Endodermal cell (in vitro differentiated cells): Measurements from ENCODE around the gene DCLK1. TPM values are rescaled to one million over a fixed set of nuclear protein-coding genes. Genes with fewer than 3 reads are reported as not detected.

Experiments
- DNase-seq: peaks from one replicate; pipeline ENCODE4 v3.0.0-alpha.2; 2017
- H3K27ac ChIP-seq: 2 replicates; pipeline ENCODE4 v1.5.1; 2013; ENCODE audit warnings: mild to moderate bottlenecking, low read depth, low read length, moderate library complexity
- H3K27me3 ChIP-seq: 2 replicates; pipeline ENCODE4 v1.6.1; 2013; ENCODE audit warnings: mild to moderate bottlenecking, low read length, moderate library complexity; ENCODE audit not compliant: insufficient read depth, control insufficient read depth, poor library complexity, severe bottlenecking
- H3K36me3 ChIP-seq: 2 replicates; pipeline ENCODE4 v1.7.0; 2013; ENCODE audit warnings: mild to moderate bottlenecking, low read length, moderate library complexity; ENCODE audit not compliant: control insufficient read depth, insufficient read depth
- H3K4me1 ChIP-seq: one replicate; pipeline ENCODE4 v1.7.0; 2013; ENCODE audit warnings: low read length; ENCODE audit not compliant: control insufficient read depth, insufficient read depth
- H3K4me3 ChIP-seq: 2 replicates; pipeline ENCODE4 v1.5.1; 2013; ENCODE audit warnings: mild to moderate bottlenecking, low read length, moderate library complexity
- H3K9ac ChIP-seq: 2 replicates; pipeline ENCODE4 v1.6.1; 2013; ENCODE audit warnings: mild to moderate bottlenecking, low read length, moderate library complexity; ENCODE audit not compliant: poor library complexity, severe bottlenecking; ENCODE audit errors: extremely low read depth
- H3K9me3 ChIP-seq: 2 replicates; pipeline ENCODE4 v1.6.1; 2013; ENCODE audit warnings: mild to moderate bottlenecking, low read length, moderate library complexity; ENCODE audit not compliant: control insufficient read depth
- H3K27ac Mint-ChIP-seq: 2 replicates; pipeline ENCODE4 v1.8.0; 2020; ENCODE audit warnings: mixed read lengths
- H3K27me3 Mint-ChIP-seq: 2 replicates; pipeline ENCODE4 v1.8.0; 2021; ENCODE audit warnings: mild to moderate bottlenecking, mixed read lengths; ENCODE audit not compliant: insufficient read depth
- H3K36me3 Mint-ChIP-seq: 2 replicates; pipeline ENCODE4 v1.8.0; 2020; ENCODE audit warnings: low read depth, mixed read lengths
- H3K4me1 Mint-ChIP-seq: 2 replicates; pipeline ENCODE4 v1.8.0; 2020; ENCODE audit warnings: mixed read lengths
- H3K4me3 Mint-ChIP-seq: 2 replicates; pipeline ENCODE4 v1.8.0; 2020; ENCODE audit warnings: mild to moderate bottlenecking, moderate library complexity, mixed read lengths
- H3K9me3 Mint-ChIP-seq: 2 replicates; pipeline ENCODE4 v1.8.0; 2020; ENCODE audit warnings: mild to moderate bottlenecking, mixed read lengths
- WGBS, 2 experiments: methylation state at CpG; one replicate each; pipeline versions ENCODE4 v1.1.5 to v1.1.7; 2013; ENCODE audit warnings: missing lambda C conversion rate in 2 of 2, mixed read lengths in 1 of 2; ENCODE audit not compliant: insufficient coverage in 1 of 2, insufficient read length in 1 of 2; 5-methylcytosine and 5-hydroxymethylcytosine counted together
- total RNA-seq, 2 donors: library from RNA; stranded (reverse); fragmentation: NEBNext Ultra II Directional in 1 of 2; extraction: Animal tissue kit (Norgen Biotek cat#: 25700) in 1 of 2; gene quantifications; 2 replicates in 1 of 2; 3 replicates in 1 of 2; pipeline ENCODE4 v1.2.1, GENCODE V29; 2021
- TF ChIP-seq, protein P1 (sequence below): fragments of 200-600 bp; sonication (generic); conservative IDR thresholded peaks from 2 replicates; pipeline ENCODE4 v1.5.0; 2021; ENCODE audit warnings: antibody characterized with exemption, mild to moderate bottlenecking

The DCLK1 gene
- total RNA-seq, 2 donors from 2014 or later: 3.0 to 32.8 TPM

DNA sequence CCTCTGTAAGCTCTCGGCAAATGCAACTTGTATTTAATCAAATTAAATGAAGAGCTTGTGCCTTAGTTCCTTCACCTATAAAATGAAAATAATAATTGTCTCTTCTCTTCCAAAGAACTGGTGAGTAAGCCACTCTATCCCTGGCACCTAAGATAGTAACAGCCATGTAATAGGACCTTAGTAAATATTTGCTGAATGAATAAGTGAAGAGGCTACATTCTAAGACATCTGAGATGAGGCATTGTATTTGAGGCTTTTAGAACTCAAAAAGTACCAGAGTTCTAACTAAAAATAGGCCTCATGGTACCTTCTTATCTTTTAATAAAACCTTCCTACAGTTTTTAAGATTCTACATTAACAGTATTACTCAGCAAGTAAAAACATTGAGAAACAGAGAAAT lies 17.3 kb upstream of the DCLK1 start:
- no peak for DNase-seq
- Histone ChIP-seq H3K27ac (no peak overlapping the region), H3K4me3 (no peak overlapping the region), H3K9me3 (no peaks in the 10 kb centered on the region), H3K36me3 (no peaks in the 10 kb centered on the region), H3K4me1 (no peaks in the 10 kb centered on the region), H3K27me3 (no peaks in the 10 kb centered on the region), H3K9ac (no peak overlapping the region)
- no peaks in the 10 kb centered on the region for H3K27me3 Mint-ChIP-seq
- H3K4me3 Mint-ChIP-seq: no peak overlapping the region
- TF ChIP-seq, protein P1, sequence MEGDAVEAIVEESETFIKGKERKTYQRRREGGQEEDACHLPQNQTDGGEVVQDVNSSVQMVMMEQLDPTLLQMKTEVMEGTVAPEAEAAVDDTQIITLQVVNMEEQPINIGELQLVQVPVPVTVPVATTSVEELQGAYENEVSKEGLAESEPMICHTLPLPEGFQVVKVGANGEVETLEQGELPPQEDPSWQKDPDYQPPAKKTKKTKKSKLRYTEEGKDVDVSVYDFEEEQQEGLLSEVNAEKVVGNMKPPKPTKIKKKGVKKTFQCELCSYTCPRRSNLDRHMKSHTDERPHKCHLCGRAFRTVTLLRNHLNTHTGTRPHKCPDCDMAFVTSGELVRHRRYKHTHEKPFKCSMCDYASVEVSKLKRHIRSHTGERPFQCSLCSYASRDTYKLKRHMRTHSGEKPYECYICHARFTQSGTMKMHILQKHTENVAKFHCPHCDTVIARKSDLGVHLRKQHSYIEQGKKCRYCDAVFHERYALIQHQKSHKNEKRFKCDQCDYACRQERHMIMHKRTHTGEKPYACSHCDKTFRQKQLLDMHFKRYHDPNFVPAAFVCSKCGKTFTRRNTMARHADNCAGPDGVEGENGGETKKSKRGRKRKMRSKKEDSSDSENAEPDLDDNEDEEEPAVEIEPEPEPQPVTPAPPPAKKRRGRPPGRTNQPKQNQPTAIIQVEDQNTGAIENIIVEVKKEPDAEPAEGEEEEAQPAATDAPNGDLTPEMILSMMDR: no peak
- H3K27ac Mint-ChIP-seq: no peak overlapping the region
- H3K9me3 Mint-ChIP-seq: peaks cover 5% of the 10 kb centered on the region
- WGBS, 2 experiments: 100% methylated on average over 1 of the region's 1 CpG; no CpG with 5 or more reads in 1 of the 2 experiments
- no peaks in the 10 kb centered on the region for H3K4me1 Mint-ChIP-seq
- H3K36me3 Mint-ChIP-seq: no peaks in the 10 kb centered on the region

DNA sequence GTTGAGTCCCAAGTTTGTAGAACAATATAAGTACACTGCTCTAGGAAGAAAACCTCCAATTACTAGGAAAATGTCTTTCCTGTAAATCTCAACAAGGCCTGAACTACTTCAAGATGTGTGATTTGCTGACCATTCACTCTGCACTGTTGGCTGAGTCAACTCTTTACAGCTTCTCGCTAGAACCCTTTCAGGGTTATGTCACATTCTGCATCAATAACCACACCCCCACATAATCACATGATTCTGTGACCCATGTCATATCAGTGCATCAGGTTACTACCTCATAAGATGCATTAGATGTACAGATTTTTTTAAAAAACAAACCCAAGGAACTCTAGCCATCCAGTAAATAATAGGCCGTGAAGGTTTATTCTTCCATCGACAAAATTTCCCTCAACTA lies 16.1 kb upstream of the DCLK1 start:
- no peak overlapping the region for H3K27ac Mint-ChIP-seq
- Histone ChIP-seq H3K36me3 (no peaks in the 10 kb centered on the region), H3K27me3 (no peaks in the 10 kb centered on the region), H3K27ac (no peak overlapping the region), H3K9ac (no peak overlapping the region), H3K9me3 (no peaks in the 10 kb centered on the region), H3K4me3 (no peak overlapping the region), H3K4me1 (no peaks in the 10 kb centered on the region)
- H3K27me3 Mint-ChIP-seq: no peaks in the 10 kb centered on the region
- H3K9me3 Mint-ChIP-seq: peaks cover 5% of the 10 kb centered on the region
- TF ChIP-seq, protein P1: no peak
- 95 to 100% methylated on average over 2 to 3 of the region's 3 CpGs for WGBS, 2 experiments
- H3K4me3 Mint-ChIP-seq: no peak overlapping the region
- H3K36me3 Mint-ChIP-seq: no peaks in the 10 kb centered on the region
- no peaks in the 10 kb centered on the region for H3K4me1 Mint-ChIP-seq
- DNase-seq: no peak

DNA sequence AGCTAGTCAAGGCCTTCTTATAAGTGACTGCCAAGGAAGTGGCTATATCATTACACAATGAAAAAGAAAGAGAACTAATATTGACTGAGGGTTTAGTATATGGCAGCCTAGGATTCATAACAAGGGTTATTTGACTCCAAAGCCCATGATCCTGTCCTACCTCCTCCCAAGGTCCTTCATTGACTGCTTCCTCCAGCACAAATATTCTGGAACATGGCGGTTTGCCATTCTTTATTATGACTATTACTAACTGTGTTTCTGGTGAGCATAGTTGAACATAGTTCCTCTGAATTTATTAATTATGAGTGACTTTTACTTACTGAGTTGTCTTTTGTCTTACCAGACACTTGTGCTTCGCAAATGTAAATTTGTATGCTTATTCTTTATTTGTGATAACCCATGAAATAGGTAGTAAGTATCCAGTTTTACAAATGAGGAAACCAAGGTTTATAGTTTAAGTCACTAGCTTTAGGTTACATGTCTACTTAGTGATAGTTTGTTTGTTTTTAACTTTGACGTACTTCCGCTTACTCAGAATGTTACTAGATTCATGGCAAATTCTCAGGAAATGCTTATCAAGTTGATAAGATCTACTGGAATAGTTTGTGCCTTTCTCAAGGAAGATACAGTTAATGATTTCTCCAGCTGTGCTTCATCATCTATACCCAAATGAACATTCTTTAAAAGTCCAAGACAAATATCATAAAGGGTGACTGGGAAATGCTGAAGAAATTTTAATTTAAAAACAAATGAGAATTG lies 15.5 kb upstream of the DCLK1 start:
- no peaks in the 10 kb centered on the region for H3K36me3 Mint-ChIP-seq
- no peak overlapping the region for H3K4me3 ChIP-seq
- no peaks in the 10 kb centered on the region for H3K36me3 ChIP-seq
- H3K4me1 ChIP-seq: no peaks in the 10 kb centered on the region
- no peak overlapping the region for H3K27ac Mint-ChIP-seq
- no peak overlapping the region for H3K27ac ChIP-seq
- WGBS, 2 experiments: 97 to 100% methylated on average over 2 to 4 of the region's 4 CpGs
- H3K9me3 Mint-ChIP-seq: peaks cover 5% of the 10 kb centered on the region
- no peaks in the 10 kb centered on the region for H3K9me3 ChIP-seq
- no peaks in the 10 kb centered on the region for H3K27me3 Mint-ChIP-seq
- no peak overlapping the region for H3K4me3 Mint-ChIP-seq
- no peaks in the 10 kb centered on the region for H3K4me1 Mint-ChIP-seq
- H3K9ac ChIP-seq: no peak overlapping the region
- DNase-seq: no peak
- no peaks in the 10 kb centered on the region for H3K27me3 ChIP-seq
- TF ChIP-seq, protein P1: no peak
